Measurements from ENCODE around the gene SLC10A3.

SLC10A3 gene

GRCh38 chrX:154444755-154445246, 45.6 kb downstream of the SLC10A3 start:
- FAIRE-seq = peak; percentile 47
- no peak for DNase-seq (ENCODE audit: insufficient read length, low spot score)
- TF ChIP-seq PAX5 (IDR thresholded peaks at IDR 0.05; ENCODE audit: insufficient read depth, low read length, severe bottlenecking) (no peak), POLR2AphosphoS5 (IDR thresholded peaks at IDR 0.05; ENCODE audit: low read depth, low read length) (no peak), POU2F2 (IDR thresholded peaks at IDR 0.05; ENCODE audit: low read depth, low read length) (no peak), SPI1 (IDR thresholded peaks at IDR 0.05; ENCODE audit: low read depth, low read length) (no peak), TAF1 (IDR thresholded peaks at IDR 0.05; ENCODE audit: low read depth, low read length) (no peak), POLR2A (IDR thresholded peaks at IDR 0.05; ENCODE audit: low read depth, low read length) (no peak)

GRCh38 chrX:154443992-154444754, 46.3 kb downstream of the SLC10A3 start, which contains the start of gene FAM50A:
Gene FAM50A (plus strand): TSS chrX:154444141. CDS start chrX:154444236, 95 bp downstream.
- no peak for TF ChIP-seq POU2F2 (IDR thresholded peaks at IDR 0.05; ENCODE audit: low read depth, low read length)
- DNase-seq (ENCODE audit: insufficient read length, low spot score) = peak; percentile 87
- FAIRE-seq = peak; percentile 96

GRCh38 chrX:154443479-154443910, 46.9 kb downstream of the SLC10A3 start:
- DNase-seq (ENCODE audit: insufficient read length, low spot score) (no peak), FAIRE-seq (peak; percentile 54)
- TF ChIP-seq TAF1 (IDR thresholded peaks at IDR 0.05; ENCODE audit: low read depth, low read length) (no peak), POLR2AphosphoS5 (IDR thresholded peaks at IDR 0.05; ENCODE audit: low read depth, low read length) (no peak), PAX5 (IDR thresholded peaks at IDR 0.05; ENCODE audit: insufficient read depth, low read length, severe bottlenecking) (no peak), POLR2A (IDR thresholded peaks at IDR 0.05; ENCODE audit: low read depth, low read length) (no peak), POU2F2 (IDR thresholded peaks at IDR 0.05; ENCODE audit: low read depth, low read length) (no peak), SPI1 (IDR thresholded peaks at IDR 0.05; ENCODE audit: low read depth, low read length) (no peak)

- DNase-seq (ENCODE audit: insufficient read length, low spot score) = no peak
- FAIRE-seq = no peak
- TF ChIP-seq TAF1 (IDR thresholded peaks at IDR 0.05; ENCODE audit: low read depth, low read length) = no peak
- TF ChIP-seq POLR2A (IDR thresholded peaks at IDR 0.05; ENCODE audit: low read depth, low read length) = no peak
- no peak for TF ChIP-seq POLR2AphosphoS5 (IDR thresholded peaks at IDR 0.05; ENCODE audit: low read depth, low read length)
- TF ChIP-seq PAX5 (IDR thresholded peaks at IDR 0.05; ENCODE audit: insufficient read depth, low read length, severe bottlenecking) = no peak
- no peak for TF ChIP-seq POU2F2 (IDR thresholded peaks at IDR 0.05; ENCODE audit: low read depth, low read length)
- TF ChIP-seq SPI1 (IDR thresholded peaks at IDR 0.05; ENCODE audit: low read depth, low read length) = no peak
Observed at GRCh38 chrX:154441984-154442707, 48.3 kb downstream of the SLC10A3 start.

GRCh38 chrX:154441564-154441963, 48.9 kb downstream of the SLC10A3 start:
- FAIRE-seq = no peak
- no peak for DNase-seq (ENCODE audit: insufficient read length, low spot score)
- TF ChIP-seq POLR2A (IDR thresholded peaks at IDR 0.05; ENCODE audit: low read depth, low read length) (no peak), POLR2AphosphoS5 (IDR thresholded peaks at IDR 0.05; ENCODE audit: low read depth, low read length) (no peak), TAF1 (IDR thresholded peaks at IDR 0.05; ENCODE audit: low read depth, low read length) (no peak), POU2F2 (IDR thresholded peaks at IDR 0.05; ENCODE audit: low read depth, low read length) (no peak), PAX5 (IDR thresholded peaks at IDR 0.05; ENCODE audit: insufficient read depth, low read length, severe bottlenecking) (no peak), SPI1 (IDR thresholded peaks at IDR 0.05; ENCODE audit: low read depth, low read length) (no peak)

GRCh38 chrX:154440623-154441357, 49.6 kb downstream of the SLC10A3 start:
- FAIRE-seq = peak; percentile 40
- DNase-seq (ENCODE audit: insufficient read length, low spot score) = no peak
- TF ChIP-seq POLR2A (IDR thresholded peaks at IDR 0.05; ENCODE audit: low read depth, low read length) (no peak), TAF1 (IDR thresholded peaks at IDR 0.05; ENCODE audit: low read depth, low read length) (no peak), POLR2AphosphoS5 (IDR thresholded peaks at IDR 0.05; ENCODE audit: low read depth, low read length) (no peak), SPI1 (IDR thresholded peaks at IDR 0.05; ENCODE audit: low read depth, low read length) (no peak), POU2F2 (IDR thresholded peaks at IDR 0.05; ENCODE audit: low read depth, low read length) (no peak), PAX5 (IDR thresholded peaks at IDR 0.05; ENCODE audit: insufficient read depth, low read length, severe bottlenecking) (no peak)

GRCh38 chrX:154439841-154440240, 50.6 kb downstream of the SLC10A3 start:
- FAIRE-seq (no peak), DNase-seq (ENCODE audit: insufficient read length, low spot score) (no peak)
- TF ChIP-seq SPI1 (IDR thresholded peaks at IDR 0.05; ENCODE audit: low read depth, low read length) (no peak), TAF1 (IDR thresholded peaks at IDR 0.05; ENCODE audit: low read depth, low read length) (no peak), PAX5 (IDR thresholded peaks at IDR 0.05; ENCODE audit: insufficient read depth, low read length, severe bottlenecking) (no peak), POLR2A (IDR thresholded peaks at IDR 0.05; ENCODE audit: low read depth, low read length) (no peak), POU2F2 (IDR thresholded peaks at IDR 0.05; ENCODE audit: low read depth, low read length) (no peak), POLR2AphosphoS5 (IDR thresholded peaks at IDR 0.05; ENCODE audit: low read depth, low read length) (no peak)

GRCh38 chrX:154437971-154438893, 52.2 kb downstream of the SLC10A3 start:
- FAIRE-seq (peak; percentile 83), DNase-seq (ENCODE audit: insufficient read length, low spot score) (no peak)
- TF ChIP-seq POLR2A (IDR thresholded peaks at IDR 0.05; ENCODE audit: low read depth, low read length) = no peak
- TF ChIP-seq SPI1 (IDR thresholded peaks at IDR 0.05; ENCODE audit: low read depth, low read length) = no peak
- TF ChIP-seq POU2F2 (IDR thresholded peaks at IDR 0.05; ENCODE audit: low read depth, low read length) = no peak
- no peak for TF ChIP-seq TAF1 (IDR thresholded peaks at IDR 0.05; ENCODE audit: low read depth, low read length)
- no peak for TF ChIP-seq PAX5 (IDR thresholded peaks at IDR 0.05; ENCODE audit: insufficient read depth, low read length, severe bottlenecking)
- TF ChIP-seq POLR2AphosphoS5 (IDR thresholded peaks at IDR 0.05; ENCODE audit: low read depth, low read length) = no peak

Data from GM12891 (cell line).